Activated naive CD4-positive, alpha-beta T cell treated with anti-CD3 and anti-CD28 coated beads, Interleukin-2, amount 50 U/mL, for 16 hours (primary cell): ENCODE data around the gene SZT2.
"Not testable (repeated sequence)": the region's sequence is repeated elsewhere in the genome, so short reads cannot be mapped to it uniquely, and the experiment has no call there.

Experiments
- DNase-seq: peaks from one replicate; pipeline ENCODE4 v3.0.0-alpha.2; 2020

SZT2 gene

GRCh38 chr1:43501806-43502205 is 112.1 kb downstream of the SZT2 start:
- not testable (repeated sequence) for DNase-seq

- no peak for DNase-seq
Observed at GRCh38 chr1:43503534-43503933, 113.8 kb downstream of the SZT2 start.
